Endothelial cell of umbilical vein (primary cell): ENCODE results near the gene EBLN1. TPM values are rescaled to one million over a fixed set of nuclear protein-coding genes. Genes with fewer than 3 reads are reported as not detected.

ENCODE experiments used
- BruUV-seq: library from RNA; stranded (reverse); fragments of 400-500 nt; replicated peaks from 2 replicates; lab custom pipeline; 2021; lab: Mats Ljungman, UMichigan
- CTCF ChIA-PET: fragments of 300-600, 350-600 bp; sonication (Branson Sonifier 250); formaldehyde crosslinking; loops from one replicate; lab custom pipeline; 2021; ENCODE audit warnings: antibody characterized with exemption, inconsistent platforms; lab: Charles Lee
- POLR2A ChIA-PET: fragments of 300-600, 350-600 bp; sonication (Branson Sonifier 250); formaldehyde crosslinking; loops from one replicate; lab custom pipeline; 2021; ENCODE audit warnings: antibody characterized with exemption, inconsistent platforms; lab: Charles Lee
- DNase-seq: peaks from one replicate; pipeline ENCODE4 v3.0.0-alpha.2; 2011; ENCODE audit warnings: low read depth, low spot score
- FAIRE-seq: peaks from 2 replicates; lab custom pipeline; 2011; peaks lifted over from hg19 to GRCh38; lab: Jason Lieb, UNC
- H2AFZ ChIP-seq: 2 replicates; pipeline ENCODE4 v1.6.0; 2012; ENCODE audit warnings: low read depth, low read length, control low read depth, inconsistent platforms
- H3K27ac ChIP-seq: 2 replicates; pipeline ENCODE4 v1.5.1; 2011; ENCODE audit warnings: low read depth, mild to moderate bottlenecking, control low read depth, low read length, moderate library complexity; ENCODE audit not compliant: insufficient read depth
- H3K27me3 ChIP-seq, 2 experiments: 2 replicates each; pipeline versions ENCODE4 v1.6.0 to v1.6.1; 2011; ENCODE audit warnings: low read length in 2 of 2, mixed read lengths in 1 of 2; ENCODE audit not compliant: control insufficient read depth in 2 of 2, insufficient read depth in 2 of 2
- H3K36me3 ChIP-seq, 2 experiments: 2 replicates in 1 of 2; 3 replicates in 1 of 2; pipeline ENCODE4 v1.5.1; 2011; ENCODE audit warnings: low read length in 2 of 2, mild to moderate bottlenecking in 1 of 2, moderate library complexity in 1 of 2; ENCODE audit not compliant: control insufficient read depth in 2 of 2, insufficient read depth in 2 of 2; ENCODE audit errors: extremely low read depth in 1 of 2
- H3K4me1 ChIP-seq: 3 replicates; pipeline ENCODE4 v1.5.1; 2011; ENCODE audit warnings: mild to moderate bottlenecking, low read length; ENCODE audit not compliant: control insufficient read depth, insufficient read depth; ENCODE audit errors: extremely low read depth
- H3K4me2 ChIP-seq: 2 replicates; pipeline ENCODE4 v1.6.1; 2011; ENCODE audit warnings: low read length, control low read depth, mixed read lengths; ENCODE audit not compliant: insufficient read depth
- H3K4me3 ChIP-seq, 3 experiments: fragments of 200-600 bp in 1 of 3; sonication (generic), shearing (Covaris generic) in 1 of 3; replicated peaks in 1 of 3; 2 replicates each; pipeline ENCODE4 v1.5.1; 2011 to 2016; ENCODE audit warnings: control low read depth in 3 of 3, low read length in 3 of 3, mild to moderate bottlenecking in 2 of 3, inconsistent platforms in 1 of 3, low read depth in 1 of 3, moderate library complexity in 1 of 3; ENCODE audit not compliant: insufficient read depth in 1 of 3
- H3K79me2 ChIP-seq: 2 replicates; pipeline ENCODE4 v1.6.0; 2012; ENCODE audit warnings: low read length, inconsistent platforms; ENCODE audit not compliant: control insufficient read depth, insufficient read depth
- H3K9ac ChIP-seq: replicated peaks from 2 replicates; pipeline ENCODE3; 2011; ENCODE audit warnings: low read length, control low read depth; ENCODE audit not compliant: insufficient read depth; ENCODE audit errors: extremely low read depth
- H3K9me1 ChIP-seq: replicated peaks from 3 replicates; pipeline ENCODE4 v1.6.0; 2011; ENCODE audit warnings: mild to moderate bottlenecking, low read length; ENCODE audit not compliant: control insufficient read depth, insufficient read depth; ENCODE audit errors: extremely low read depth
- H3K9me3 ChIP-seq: replicated peaks from 2 replicates; pipeline ENCODE4 v1.5.1; 2012; ENCODE audit warnings: low read length, inconsistent platforms; ENCODE audit not compliant: control insufficient read depth, insufficient read depth
- H4K20me1 ChIP-seq: replicated peaks from 2 replicates; pipeline ENCODE3; 2011; ENCODE audit warnings: mild to moderate bottlenecking, low read length; ENCODE audit not compliant: control insufficient read depth, insufficient read depth; ENCODE audit errors: extremely low read depth
- EZH2 ChIP-seq: IDR thresholded peaks from 2 replicates; pipeline ENCODE4 v1.6.1; 2012; ENCODE audit warnings: borderline replicate concordance, low read depth, mild to moderate bottlenecking, moderate library complexity, low read length, inconsistent platforms; ENCODE audit not compliant: severe bottlenecking
- FOS ChIP-seq: IDR thresholded peaks from 2 replicates; pipeline ENCODE4 v1.6.1; 2011; ENCODE audit warnings: mild to moderate bottlenecking, low read length, moderate library complexity, borderline replicate concordance; ENCODE audit not compliant: insufficient read depth
- GATA2 ChIP-seq: IDR thresholded peaks from 2 replicates; pipeline ENCODE4 v1.7.0; 2011; ENCODE audit warnings: low read depth, mild to moderate bottlenecking, moderate library complexity, mixed read lengths, low read length; ENCODE audit not compliant: insufficient read length, insufficient read depth
- JUN ChIP-seq: IDR thresholded peaks from 2 replicates; pipeline ENCODE4 v1.6.1; 2011; ENCODE audit warnings: borderline replicate concordance, low read depth; ENCODE audit not compliant: insufficient read length, insufficient read depth
- MYC ChIP-seq: IDR thresholded peaks from one replicate; pipeline ENCODE4 v1.6.1; 2011; ENCODE audit warnings: mild to moderate bottlenecking, low read depth, low read length
- POLR2A ChIP-seq: IDR thresholded peaks from 2 replicates; pipeline ENCODE4 v1.6.1; 2012; ENCODE audit warnings: low read depth, mild to moderate bottlenecking, control low read depth, low read length
- POLR2AphosphoS5 ChIP-seq: IDR thresholded peaks from 2 replicates; pipeline ENCODE4 v1.6.1; 2012; ENCODE audit warnings: low read depth, mild to moderate bottlenecking, control low read depth, low read length, moderate library complexity; ENCODE audit not compliant: insufficient read depth
- dilution Hi-C: fragments of 300-500 bp; cut with MboI; formaldehyde crosslinking; loops from one replicate; pipeline ENCODE4 v1.15.0; 2019; ENCODE audit warnings: low sequenced_read_pairs; ENCODE audit not compliant: extremely low pct_ligation_motif_present
- intact Hi-C: fragments of 100-400 bp; cut with micrococcal nuclease; formaldehyde crosslinking; loops from one replicate; pipeline ENCODE4 v1.10.0; 2022
- polyA plus RNA-seq, 4 experiments: library from polyadenylated mRNA; depleted of rRNA in 3 of 4; stranded (reverse) in 3 of 4; unstranded in 1 of 4; fragments of >200 nt; gene quantifications; 2 replicates each; pipeline versions ENCODE4 v1.2.1 to v1.2.3, GENCODE V29; 2011 to 2012; ENCODE audit warnings: missing spikeins in 1 of 4
- total RNA-seq: library from RNA; stranded (reverse); gene quantifications from 2 replicates; pipeline ENCODE4 v1.2.3, GENCODE V29; 2021
- TF ChIP-seq, protein P1 (sequence below): IDR thresholded peaks from 2 replicates; pipeline ENCODE4 v1.6.1; 2011; ENCODE audit not compliant: insufficient read depth, insufficient read length
- TF ChIP-seq, protein P2 (sequence below), 2 donors: IDR thresholded peaks; 1 replicate in 1 of 2; 2 replicates in 1 of 2; pipeline ENCODE4 v1.5.1; 2011; ENCODE audit warnings: low read length in 2 of 2, mild to moderate bottlenecking in 2 of 2, moderate library complexity in 2 of 2, control low read depth in 1 of 2, inconsistent platforms in 1 of 2, low read depth in 1 of 2; ENCODE audit not compliant: insufficient read depth in 1 of 2; ENCODE audit errors: extremely low read depth in 1 of 2

EBLN1 gene
- total and polyA plus RNA-seq, 2 donors (not counting 3 experiments of a cell fraction or from before 2014, with no cell fraction given): not detected

DNA sequence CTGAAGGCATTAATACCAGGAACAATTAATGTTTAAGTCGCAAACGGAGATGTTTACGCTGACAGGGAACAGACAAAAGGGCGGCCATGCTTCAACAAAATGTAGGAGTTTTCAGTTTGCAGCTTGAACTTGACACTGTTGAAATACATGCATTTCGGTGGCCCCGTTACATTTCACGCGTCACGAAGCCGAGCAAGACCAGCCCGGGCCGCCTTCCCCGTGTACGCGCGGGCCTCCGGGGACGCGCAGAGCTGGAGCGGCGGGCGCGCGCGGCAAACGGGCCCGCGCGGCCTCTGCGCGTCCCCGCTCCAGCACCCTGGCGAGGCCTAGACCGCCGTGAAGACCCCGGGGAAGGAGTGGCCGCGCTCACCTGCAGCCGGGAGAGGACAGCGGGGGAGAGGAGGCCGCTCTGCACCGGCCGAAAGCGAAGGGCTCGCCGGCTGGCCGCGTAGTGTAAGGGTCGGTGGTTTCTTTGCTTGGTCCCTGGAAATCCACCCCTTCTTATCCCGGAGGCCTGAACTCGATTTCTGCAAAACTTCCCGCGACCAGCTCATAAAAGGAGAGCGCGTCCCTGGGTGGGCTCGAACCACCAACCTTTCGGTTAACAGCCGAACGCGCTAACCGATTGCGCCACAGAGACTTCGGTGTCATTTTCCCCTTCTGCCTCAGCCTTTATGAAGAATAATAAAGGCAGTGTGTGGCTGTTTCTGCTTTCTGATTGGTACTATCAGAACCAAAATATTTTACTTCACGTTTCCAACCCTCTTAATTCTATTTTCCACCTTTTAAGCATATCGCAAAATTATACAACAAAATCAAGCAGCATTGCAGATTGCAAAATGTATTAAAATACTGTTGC, 11.4 kb upstream of the EBLN1 start:
- peak overlapping the region; percentile 99 for H2AFZ ChIP-seq
- no peaks in the 10 kb centered on the region for H3K27me3 ChIP-seq
- H3K9ac ChIP-seq: peak overlapping the region; percentile 84
- H3K4me2 ChIP-seq: peak overlapping the region; percentile 98
- dilution Hi-C loops (no loop called here), intact Hi-C loops (loop anchor here (1.0 to 5.0 kb wide), 7 partner anchors 23 to 732 kb away; partner anchors contain the start of genes COMMD3, DNAJC1 and SKIDA1)
- H3K79me2 ChIP-seq: no peaks in the 10 kb centered on the region
- H3K9me1 ChIP-seq: no peaks in the 10 kb centered on the region
- no peaks in the 10 kb centered on the region for H3K9me3 ChIP-seq
- no peaks in the 10 kb centered on the region for H3K36me3 ChIP-seq
- peak; percentile 94 for DNase-seq
- POLR2A ChIA-PET: interaction anchor here (0.6 to 1.8 kb wide), 4 partner anchors 15 to 110 kb away, joined by 3 to 12 read pairs (median 5); partner anchors contain the start of gene COMMD3
- CTCF ChIA-PET: interaction anchor here (0.5 to 2.5 kb wide), 13 partner anchors 16 to 759 kb away, joined by 3 to 17 read pairs (median 4); partner anchors contain the start of gene COMMD3
- peak overlapping the region; percentile 49 for H3K27ac ChIP-seq
- TF ChIP-seq FOS: no peak
- TF ChIP-seq, protein P1, sequence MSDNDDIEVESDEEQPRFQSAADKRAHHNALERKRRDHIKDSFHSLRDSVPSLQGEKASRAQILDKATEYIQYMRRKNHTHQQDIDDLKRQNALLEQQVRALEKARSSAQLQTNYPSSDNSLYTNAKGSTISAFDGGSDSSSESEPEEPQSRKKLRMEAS: no peak
- peak; percentile 30 for TF ChIP-seq POLR2A
- no peak for TF ChIP-seq MYC
- TF ChIP-seq, protein P2, sequence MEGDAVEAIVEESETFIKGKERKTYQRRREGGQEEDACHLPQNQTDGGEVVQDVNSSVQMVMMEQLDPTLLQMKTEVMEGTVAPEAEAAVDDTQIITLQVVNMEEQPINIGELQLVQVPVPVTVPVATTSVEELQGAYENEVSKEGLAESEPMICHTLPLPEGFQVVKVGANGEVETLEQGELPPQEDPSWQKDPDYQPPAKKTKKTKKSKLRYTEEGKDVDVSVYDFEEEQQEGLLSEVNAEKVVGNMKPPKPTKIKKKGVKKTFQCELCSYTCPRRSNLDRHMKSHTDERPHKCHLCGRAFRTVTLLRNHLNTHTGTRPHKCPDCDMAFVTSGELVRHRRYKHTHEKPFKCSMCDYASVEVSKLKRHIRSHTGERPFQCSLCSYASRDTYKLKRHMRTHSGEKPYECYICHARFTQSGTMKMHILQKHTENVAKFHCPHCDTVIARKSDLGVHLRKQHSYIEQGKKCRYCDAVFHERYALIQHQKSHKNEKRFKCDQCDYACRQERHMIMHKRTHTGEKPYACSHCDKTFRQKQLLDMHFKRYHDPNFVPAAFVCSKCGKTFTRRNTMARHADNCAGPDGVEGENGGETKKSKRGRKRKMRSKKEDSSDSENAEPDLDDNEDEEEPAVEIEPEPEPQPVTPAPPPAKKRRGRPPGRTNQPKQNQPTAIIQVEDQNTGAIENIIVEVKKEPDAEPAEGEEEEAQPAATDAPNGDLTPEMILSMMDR (IDR thresholded peaks at IDR 0.05; ENCODE audit: extremely low read depth in 1 of 2, insufficient read depth in 1 of 2, low read depth in 1 of 2, low read length in 2 of 2): no peak
- peak; percentile 38 for TF ChIP-seq GATA2
- no peak for TF ChIP-seq EZH2
- peak; percentile 55 for TF ChIP-seq POLR2AphosphoS5
- TF ChIP-seq JUN: no peak
- H3K4me1 ChIP-seq: peaks cover 9% of the 10 kb centered on the region
- H4K20me1 ChIP-seq: no peaks in the 10 kb centered on the region
- FAIRE-seq: peak; percentile 81
- H3K4me3 ChIP-seq: peak overlapping the region; percentile 69 to 97 (median 96)
- BruUV-seq: TSS peak; percentile 89
